Ishikawa (cell line): ENCODE measurements around the gene SAMHD1.

Experiments
- CEBPB ChIP-seq: IDR thresholded peaks from 2 replicates; pipeline ENCODE4 v1.6.1; 2012
- CREB1 ChIP-seq: IDR thresholded peaks from 2 replicates; pipeline ENCODE4 v1.6.1; 2012; ENCODE audit warnings: low read depth
- EGR1 ChIP-seq: IDR thresholded peaks from 2 replicates; pipeline ENCODE4 v1.6.1; 2012
- EP300 ChIP-seq: IDR thresholded peaks from 2 replicates; pipeline ENCODE4 v1.6.1; 2012; ENCODE audit warnings: borderline replicate concordance
- FOXM1 ChIP-seq: IDR thresholded peaks from 2 replicates; pipeline ENCODE4 v1.6.1; 2012; ENCODE audit warnings: low read depth, borderline replicate concordance
- MAX ChIP-seq: IDR thresholded peaks from 2 replicates; pipeline ENCODE4 v1.6.1; 2012
- NFIC ChIP-seq: IDR thresholded peaks from 2 replicates; pipeline ENCODE4 v1.6.1; 2012
- RAD21 ChIP-seq: IDR thresholded peaks from 2 replicates; pipeline ENCODE4 v1.6.1; 2012; ENCODE audit warnings: low read depth
- TAF1 ChIP-seq: IDR thresholded peaks from 2 replicates; pipeline ENCODE4 v1.6.1; 2012; ENCODE audit warnings: low read depth, mild to moderate bottlenecking
- TCF12 ChIP-seq: IDR thresholded peaks from 2 replicates; pipeline ENCODE4 v1.6.1; 2012; ENCODE audit warnings: low read depth
- TEAD4 ChIP-seq: IDR thresholded peaks from 2 replicates; pipeline ENCODE4 v1.6.1; 2012
- USF1 ChIP-seq: IDR thresholded peaks from 2 replicates; pipeline ENCODE4 v1.6.1; 2012
- YY1 ChIP-seq: IDR thresholded peaks from 2 replicates; pipeline ENCODE4 v1.6.1; 2012; ENCODE audit warnings: low read depth
- ZBTB7A ChIP-seq: IDR thresholded peaks from 2 replicates; pipeline ENCODE4 v1.6.1; 2012; ENCODE audit warnings: low read depth
- TF ChIP-seq, protein P1 (sequence below): IDR thresholded peaks from 2 replicates; pipeline ENCODE4 v1.6.1; 2012; ENCODE audit warnings: low read depth, mild to moderate bottlenecking

SAMHD1 gene

GRCh38 chr20:36956016-36956415 lies 4.5 kb upstream of the SAMHD1 start:
- TF ChIP-seq ZBTB7A = no peak
- no peak for TF ChIP-seq TEAD4
- TF ChIP-seq USF1 = no peak
- TF ChIP-seq FOXM1 = no peak
- TF ChIP-seq MAX = no peak

DNA sequence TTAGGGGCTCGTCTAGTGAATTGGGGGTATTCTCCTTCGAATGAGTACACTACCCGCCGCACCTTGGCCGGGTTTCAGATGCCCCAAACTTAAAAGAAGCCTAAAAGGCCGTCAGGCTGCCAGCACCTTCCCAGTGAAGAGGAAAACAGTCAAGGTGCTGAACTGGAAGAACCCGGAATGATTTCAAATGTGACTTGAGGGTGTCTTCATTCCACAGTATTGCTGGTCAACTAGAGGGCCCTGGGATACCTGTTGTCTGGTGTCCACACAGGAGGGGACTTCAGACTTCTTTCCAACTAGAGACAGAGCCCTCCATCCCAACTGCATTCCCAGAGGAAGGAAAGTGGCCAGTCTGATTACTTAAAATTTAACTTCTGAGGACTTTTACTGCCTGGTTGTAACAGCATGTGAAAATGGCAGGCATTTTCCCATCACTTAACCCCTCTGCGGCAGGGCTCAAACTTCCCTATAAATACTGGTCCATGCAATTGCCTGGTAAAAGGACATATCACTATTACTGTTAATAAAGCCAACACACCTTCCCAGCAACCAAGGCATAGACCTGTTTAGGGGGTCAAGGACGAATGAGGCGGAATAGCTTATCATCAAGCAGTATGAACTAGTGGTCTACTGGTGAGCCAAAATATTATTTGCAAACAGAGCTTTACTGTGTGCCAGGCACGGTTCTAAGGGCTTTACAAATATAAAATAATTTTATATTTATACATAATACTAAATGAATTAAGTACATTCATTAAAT lies 651 bp upstream of the SAMHD1 start:
- TF ChIP-seq YY1 (no peak), ZBTB7A (no peak), FOXM1 (no peak), NFIC (no peak), EGR1 (no peak), TEAD4 (no peak), USF1 (no peak), TCF12 (no peak; the same call in 1 of the 2 replicates), EP300 (no peak), TAF1 (no peak)
- TF ChIP-seq, protein P1, sequence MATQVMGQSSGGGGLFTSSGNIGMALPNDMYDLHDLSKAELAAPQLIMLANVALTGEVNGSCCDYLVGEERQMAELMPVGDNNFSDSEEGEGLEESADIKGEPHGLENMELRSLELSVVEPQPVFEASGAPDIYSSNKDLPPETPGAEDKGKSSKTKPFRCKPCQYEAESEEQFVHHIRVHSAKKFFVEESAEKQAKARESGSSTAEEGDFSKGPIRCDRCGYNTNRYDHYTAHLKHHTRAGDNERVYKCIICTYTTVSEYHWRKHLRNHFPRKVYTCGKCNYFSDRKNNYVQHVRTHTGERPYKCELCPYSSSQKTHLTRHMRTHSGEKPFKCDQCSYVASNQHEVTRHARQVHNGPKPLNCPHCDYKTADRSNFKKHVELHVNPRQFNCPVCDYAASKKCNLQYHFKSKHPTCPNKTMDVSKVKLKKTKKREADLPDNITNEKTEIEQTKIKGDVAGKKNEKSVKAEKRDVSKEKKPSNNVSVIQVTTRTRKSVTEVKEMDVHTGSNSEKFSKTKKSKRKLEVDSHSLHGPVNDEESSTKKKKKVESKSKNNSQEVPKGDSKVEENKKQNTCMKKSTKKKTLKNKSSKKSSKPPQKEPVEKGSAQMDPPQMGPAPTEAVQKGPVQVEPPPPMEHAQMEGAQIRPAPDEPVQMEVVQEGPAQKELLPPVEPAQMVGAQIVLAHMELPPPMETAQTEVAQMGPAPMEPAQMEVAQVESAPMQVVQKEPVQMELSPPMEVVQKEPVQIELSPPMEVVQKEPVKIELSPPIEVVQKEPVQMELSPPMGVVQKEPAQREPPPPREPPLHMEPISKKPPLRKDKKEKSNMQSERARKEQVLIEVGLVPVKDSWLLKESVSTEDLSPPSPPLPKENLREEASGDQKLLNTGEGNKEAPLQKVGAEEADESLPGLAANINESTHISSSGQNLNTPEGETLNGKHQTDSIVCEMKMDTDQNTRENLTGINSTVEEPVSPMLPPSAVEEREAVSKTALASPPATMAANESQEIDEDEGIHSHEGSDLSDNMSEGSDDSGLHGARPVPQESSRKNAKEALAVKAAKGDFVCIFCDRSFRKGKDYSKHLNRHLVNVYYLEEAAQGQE = no peak

GRCh38 chr20:36950414-36951197 lies 902 bp downstream of the SAMHD1 start:
- TF ChIP-seq USF1 (no peak), CREB1 (no peak), TEAD4 (no peak), TAF1 (no peak), CEBPB (no peak), YY1 (no peak), FOXM1 (no peak), NFIC (no peak), EGR1 (no peak), RAD21 (no peak), ZBTB7A (no peak)
- TF ChIP-seq, protein P1 = no peak

GRCh38 chr20:36941401-36941835 lies 10.1 kb downstream of the SAMHD1 start:
- TF ChIP-seq FOXM1 (no peak), USF1 (no peak), MAX (no peak)

GRCh38 chr20:36937402-36937770 lies 14.1 kb downstream of the SAMHD1 start:
- no peak for TF ChIP-seq NFIC
- TF ChIP-seq EP300 = no peak
- no peak for TF ChIP-seq CEBPB
- no peak for TF ChIP-seq TCF12
- no peak for TF ChIP-seq USF1
- no peak for TF ChIP-seq RAD21
- no peak for TF ChIP-seq FOXM1
- no peak for TF ChIP-seq CREB1
- no peak for TF ChIP-seq TEAD4
- no peak for TF ChIP-seq TAF1
- no peak for TF ChIP-seq YY1
- TF ChIP-seq, protein P1 = no peak
- TF ChIP-seq MAX = no peak
- TF ChIP-seq ZBTB7A = no peak
- no peak for TF ChIP-seq EGR1
